ENCODE data around the gene DHX57.
"Not testable (repeated sequence)": the region's sequence is repeated elsewhere in the genome, so short reads cannot be mapped to it uniquely, and the experiment has no call there.

The DHX57 gene

DNA sequence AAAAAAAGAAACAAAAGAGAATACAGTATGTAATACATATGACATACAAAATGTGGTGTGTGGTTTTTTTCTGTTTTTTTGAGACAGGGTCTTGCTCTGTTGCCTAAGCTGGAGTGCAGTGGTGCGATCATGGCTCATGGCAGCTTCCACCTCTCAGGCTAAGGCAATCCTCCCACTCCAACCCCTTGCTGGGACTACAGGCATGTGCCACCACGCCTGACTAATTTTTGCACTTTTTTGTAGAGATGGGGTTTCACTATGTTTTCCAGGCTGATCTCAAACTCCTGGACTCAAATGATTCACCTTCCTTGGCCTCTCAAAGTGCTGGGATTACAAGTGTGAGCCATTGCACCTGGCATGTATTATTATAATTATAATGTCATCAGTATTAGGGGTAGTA is 38.9 kb downstream of the DHX57 start:
- no peaks in the 10 kb centered on the region for H3K27me3 Mint-ChIP-seq (ENCODE audit: low read depth)

DNA sequence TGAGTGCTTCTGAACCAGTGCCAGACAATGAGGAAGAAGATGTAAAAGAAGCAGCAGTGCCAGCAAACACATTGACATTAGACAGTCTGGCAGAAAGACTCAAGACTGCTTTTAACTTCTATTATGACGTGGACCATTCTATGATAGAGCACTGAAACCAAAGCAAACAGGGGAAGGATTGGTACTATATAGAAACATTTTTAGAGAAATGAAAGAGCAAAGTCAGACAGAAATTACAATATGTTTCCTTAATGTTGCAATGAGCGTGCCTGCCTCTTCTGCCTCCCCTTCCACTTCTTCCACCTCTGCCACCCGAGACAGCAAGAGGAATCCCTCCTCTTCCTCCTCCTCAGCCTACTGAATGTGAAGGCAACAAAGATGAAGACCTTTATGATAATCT is 39.7 kb downstream of the DHX57 start:
- H3K27me3 Mint-ChIP-seq (ENCODE audit: low read depth) = no peaks in the 10 kb centered on the region
- no peaks in the 10 kb centered on the region for H3K9me3 Mint-ChIP-seq
- H3K36me3 Mint-ChIP-seq (ENCODE audit: low read depth) = peaks cover 13% of the 10 kb centered on the region
- no peak overlapping the region for H3K27ac Mint-ChIP-seq
- no peaks in the 10 kb centered on the region for H3K4me1 Mint-ChIP-seq (ENCODE audit: low read depth)
- DNase-seq (ENCODE audit: low spot score) = no peak
- H3K4me3 Mint-ChIP-seq = no peak overlapping the region

More for the DNA sequence above, 38.9 kb downstream of the DHX57 start:
- Mint-ChIP-seq H3K27ac (no peak overlapping the region), H3K36me3 (ENCODE audit: low read depth) (peaks cover 14% of the 10 kb centered on the region), H3K9me3 (no peaks in the 10 kb centered on the region), H3K4me3 (no peak overlapping the region), H3K4me1 (ENCODE audit: low read depth) (no peaks in the 10 kb centered on the region)
- DNase-seq (ENCODE audit: low spot score) = no peak

DNA sequence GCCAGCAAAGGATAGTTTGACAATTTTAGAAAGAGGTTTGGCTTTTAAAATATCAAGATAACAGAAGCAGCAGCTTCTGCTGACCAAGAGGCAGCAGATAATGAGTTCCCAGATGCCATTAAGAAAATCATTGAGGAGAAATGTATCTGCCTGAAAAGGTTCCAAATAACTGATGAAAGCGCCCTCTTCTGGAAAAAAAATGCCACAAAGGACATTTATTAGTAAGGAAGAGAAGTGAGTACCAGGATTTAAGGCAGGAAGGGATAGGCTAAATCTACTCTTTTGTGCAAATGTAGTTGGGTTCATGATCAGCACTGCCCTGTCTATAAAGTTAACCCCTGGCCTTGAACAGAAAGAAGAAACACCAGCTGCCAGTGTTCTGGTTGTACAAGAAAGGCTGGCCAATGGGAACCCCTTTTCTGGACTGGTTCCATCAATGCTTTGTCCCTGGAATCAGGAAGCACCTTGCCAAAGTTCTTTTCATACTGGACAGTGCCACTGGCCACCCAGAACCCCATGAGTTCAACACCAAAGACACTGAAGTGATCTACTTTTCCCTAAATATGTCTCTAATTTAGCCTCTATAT is 40.6 kb downstream of the DHX57 start:
- Mint-ChIP-seq H3K27me3 (ENCODE audit: low read depth) (no peaks in the 10 kb centered on the region), H3K9me3 (no peaks in the 10 kb centered on the region), H3K4me3 (no peak overlapping the region), H3K36me3 (ENCODE audit: low read depth) (peaks cover 10% of the 10 kb centered on the region), H3K27ac (no peak overlapping the region), H3K4me1 (ENCODE audit: low read depth) (no peaks in the 10 kb centered on the region)
- no peak for DNase-seq (ENCODE audit: low spot score)

DNA sequence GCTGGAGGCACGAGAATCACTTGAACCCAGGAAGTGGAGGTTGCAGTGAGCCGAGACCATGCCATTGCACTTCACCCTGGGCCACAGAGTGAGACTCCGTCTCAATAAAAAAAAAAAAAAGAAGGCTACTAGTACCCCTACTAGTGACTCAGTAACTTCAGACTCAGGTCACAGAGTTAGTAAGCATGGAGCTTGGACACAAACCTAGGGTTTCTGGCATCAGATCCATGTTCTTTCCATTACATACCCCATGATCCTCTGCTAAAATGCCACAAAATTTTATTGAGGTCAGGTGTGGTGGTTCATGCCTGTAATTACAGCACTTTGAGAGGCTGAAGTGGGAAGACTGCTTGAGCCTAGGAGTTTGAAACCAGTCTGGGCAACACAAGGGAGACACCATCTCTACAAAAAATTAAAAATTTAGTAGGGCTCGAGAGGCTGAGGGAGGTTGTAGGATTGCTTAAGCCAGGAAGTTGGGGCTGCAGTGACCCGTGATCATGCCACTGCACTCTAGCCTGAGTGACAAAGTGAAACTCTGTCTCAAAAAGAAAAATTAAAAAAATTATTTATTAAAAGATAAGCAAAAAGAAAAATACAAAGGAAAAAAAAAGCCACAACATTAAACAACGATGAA is 45.1 kb downstream of the DHX57 start:
- Mint-ChIP-seq H3K4me3 (no peak overlapping the region), H3K9me3 (no peaks in the 10 kb centered on the region), H3K4me1 (ENCODE audit: low read depth) (peaks cover 3% of the 10 kb centered on the region), H3K27ac (no peak overlapping the region), H3K36me3 (ENCODE audit: low read depth) (peaks cover 10% of the 10 kb centered on the region), H3K27me3 (ENCODE audit: low read depth) (no peaks in the 10 kb centered on the region)
- no peak for DNase-seq (ENCODE audit: low spot score)

DNA sequence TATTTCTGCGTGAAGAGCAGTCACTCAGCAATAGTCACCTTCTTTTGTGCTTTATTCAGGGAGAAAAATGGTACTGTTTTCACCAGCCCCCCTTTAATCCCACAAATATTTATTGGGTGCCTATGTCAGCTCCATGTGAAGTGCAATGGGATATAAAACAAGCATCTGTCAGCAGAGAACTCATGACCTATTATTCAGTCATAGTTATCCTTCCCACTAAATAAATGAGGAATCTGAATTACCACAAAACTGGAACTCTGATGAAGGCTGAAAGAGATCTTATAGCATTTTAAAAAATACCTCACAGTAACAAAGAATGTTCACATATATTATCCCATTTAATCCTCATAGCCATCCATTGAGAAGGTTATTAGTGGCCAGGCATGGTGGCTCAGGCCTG is 45.8 kb downstream of the DHX57 start:
- no peaks in the 10 kb centered on the region for H3K27me3 Mint-ChIP-seq (ENCODE audit: low read depth)
- H3K9me3 Mint-ChIP-seq = no peaks in the 10 kb centered on the region
- no peak for DNase-seq (ENCODE audit: low spot score)
- peaks cover 3% of the 10 kb centered on the region for H3K4me1 Mint-ChIP-seq (ENCODE audit: low read depth)
- H3K36me3 Mint-ChIP-seq (ENCODE audit: low read depth) = peaks cover 12% of the 10 kb centered on the region
- no peak overlapping the region for H3K4me3 Mint-ChIP-seq
- H3K27ac Mint-ChIP-seq = no peak overlapping the region

DNA sequence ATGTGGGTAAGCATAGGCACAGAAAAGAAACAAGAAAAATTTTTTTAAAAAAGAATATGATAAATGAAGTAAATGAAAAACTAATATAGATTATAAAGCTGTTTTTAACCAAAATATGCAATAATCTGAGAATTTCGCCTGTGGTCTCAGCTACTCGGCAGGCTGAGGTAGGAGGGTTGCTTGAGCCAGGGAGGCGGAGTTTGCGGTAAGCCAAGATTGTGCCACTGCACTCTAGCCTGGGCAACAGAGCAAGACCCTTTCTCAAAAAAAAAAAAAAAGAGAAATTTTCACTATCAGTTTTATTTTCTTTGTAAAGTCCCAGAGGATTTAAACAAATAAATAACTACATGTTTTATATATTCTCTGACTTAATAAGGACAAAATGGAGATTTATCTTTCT is 47.3 kb downstream of the DHX57 start:
- DNase-seq (ENCODE audit: low spot score) = no peak
- H3K27me3 Mint-ChIP-seq (ENCODE audit: low read depth) = no peaks in the 10 kb centered on the region
- H3K36me3 Mint-ChIP-seq (ENCODE audit: low read depth) = peaks cover 14% of the 10 kb centered on the region
- peaks cover 3% of the 10 kb centered on the region for H3K4me1 Mint-ChIP-seq (ENCODE audit: low read depth)
- no peak overlapping the region for H3K4me3 Mint-ChIP-seq
- H3K9me3 Mint-ChIP-seq = no peaks in the 10 kb centered on the region
- no peak overlapping the region for H3K27ac Mint-ChIP-seq

DNA sequence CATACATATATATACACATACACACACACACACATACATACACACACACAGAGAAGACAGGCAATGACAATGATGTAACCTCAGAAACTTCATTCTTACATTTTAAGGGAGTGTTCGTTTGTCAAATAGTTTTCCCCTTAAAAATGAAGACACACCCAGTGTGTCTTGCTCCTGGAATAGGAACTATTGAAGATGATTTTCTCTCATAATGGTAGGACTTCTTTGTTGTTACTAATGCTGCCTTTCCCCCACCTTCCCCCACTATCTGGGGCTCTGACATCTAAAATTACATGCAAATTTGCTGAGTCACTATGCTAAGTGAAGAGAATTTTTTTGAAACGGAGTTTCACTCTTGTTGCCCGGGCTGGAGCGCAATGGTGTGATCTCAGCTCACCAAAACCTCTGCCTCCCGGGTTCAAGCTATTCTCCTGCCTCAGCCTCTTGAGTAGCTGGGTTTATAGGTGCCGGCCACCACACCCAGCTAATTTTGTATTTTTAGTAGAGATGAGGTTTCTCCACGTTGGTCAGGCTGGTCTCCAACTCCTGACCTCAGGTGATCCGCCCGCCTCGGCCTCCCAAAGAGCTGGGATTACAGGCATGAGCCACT is 48.1 kb downstream of the DHX57 start:
- DNase-seq (ENCODE audit: low spot score); H3K4me1 Mint-ChIP-seq (ENCODE audit: low read depth); H3K9me3 Mint-ChIP-seq; H3K27me3 Mint-ChIP-seq (ENCODE audit: low read depth); H3K4me3 Mint-ChIP-seq; H3K27ac Mint-ChIP-seq: not testable (repeated sequence)
- peaks cover 18% of the 10 kb centered on the region for H3K36me3 Mint-ChIP-seq (ENCODE audit: low read depth)

DNA sequence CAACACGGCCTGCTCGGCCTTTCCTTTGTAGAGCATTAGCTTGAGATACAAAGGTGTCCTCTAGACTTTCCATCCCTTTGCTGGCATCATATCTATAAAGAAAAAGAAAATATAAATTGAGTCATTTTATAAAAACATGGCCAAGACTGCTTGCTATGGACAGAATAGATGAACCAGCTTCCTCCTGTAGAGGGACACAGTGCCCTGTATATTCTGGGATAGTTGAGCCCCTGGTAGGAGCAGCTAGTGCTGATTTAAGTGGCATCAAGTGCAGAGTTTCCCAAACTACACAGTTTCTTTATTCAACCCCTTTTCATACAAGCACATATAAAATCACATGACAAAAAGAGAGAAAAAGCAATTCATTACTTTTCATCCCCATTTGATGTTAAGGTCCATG is 49.8 kb downstream of the DHX57 start:
- Mint-ChIP-seq H3K27me3 (ENCODE audit: low read depth) (no peaks in the 10 kb centered on the region), H3K4me1 (ENCODE audit: low read depth) (peaks cover 3% of the 10 kb centered on the region), H3K4me3 (no peak overlapping the region), H3K27ac (no peak overlapping the region), H3K9me3 (no peaks in the 10 kb centered on the region), H3K36me3 (ENCODE audit: low read depth) (peaks cover 20% of the 10 kb centered on the region)
- no peak for DNase-seq (ENCODE audit: low spot score)

DNA sequence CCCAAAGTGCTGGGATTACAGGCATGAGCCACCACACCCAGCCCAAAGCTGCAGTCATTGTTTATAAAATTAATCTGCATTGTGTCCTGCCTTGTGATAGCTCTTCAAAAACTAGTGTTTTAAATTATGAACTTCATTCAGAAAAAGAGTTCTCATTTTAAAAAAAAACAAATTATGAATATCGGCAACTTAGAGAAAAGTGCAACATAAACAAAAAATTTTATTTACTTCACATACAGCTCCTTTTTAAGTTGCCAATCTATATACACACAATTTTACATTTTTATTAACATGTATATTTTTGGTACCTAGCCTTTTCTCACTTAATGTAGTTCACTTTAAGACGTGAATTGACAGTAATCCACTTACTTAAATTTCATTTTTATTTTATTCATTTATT is 50.8 kb downstream of the DHX57 start:
- Mint-ChIP-seq H3K4me3 (no peak overlapping the region), H3K27ac (no peak overlapping the region), H3K9me3 (no peaks in the 10 kb centered on the region), H3K4me1 (ENCODE audit: low read depth) (peaks cover 3% of the 10 kb centered on the region), H3K36me3 (ENCODE audit: low read depth) (peaks cover 18% of the 10 kb centered on the region), H3K27me3 (ENCODE audit: low read depth) (no peaks in the 10 kb centered on the region)
- no peak for DNase-seq (ENCODE audit: low spot score)

DNA sequence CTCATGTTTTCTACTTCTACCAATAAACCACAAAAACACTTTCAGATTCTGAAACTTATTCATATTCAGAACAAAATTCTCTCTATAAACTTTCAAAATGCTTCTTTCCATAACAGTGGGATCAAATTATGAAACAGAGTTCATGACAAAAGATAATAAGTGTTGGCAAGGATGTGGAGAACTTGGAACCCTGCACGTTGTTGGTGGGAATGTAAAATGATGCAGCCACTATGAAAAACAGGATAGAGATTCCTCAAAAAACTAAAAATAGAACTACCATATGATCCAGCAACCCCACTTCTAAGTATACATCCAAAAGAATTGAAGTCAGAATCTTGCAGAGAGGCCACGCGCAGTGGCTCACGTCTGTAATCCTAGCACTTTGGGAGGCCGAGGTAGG is 52.3 kb downstream of the DHX57 start:
- Mint-ChIP-seq H3K27me3 (ENCODE audit: low read depth) (no peaks in the 10 kb centered on the region), H3K4me3 (no peak overlapping the region), H3K27ac (no peak overlapping the region), H3K9me3 (no peaks in the 10 kb centered on the region), H3K4me1 (ENCODE audit: low read depth) (peaks cover 3% of the 10 kb centered on the region), H3K36me3 (ENCODE audit: low read depth) (peaks cover 22% of the 10 kb centered on the region)
- DNase-seq (ENCODE audit: low spot score) = no peak

DNA sequence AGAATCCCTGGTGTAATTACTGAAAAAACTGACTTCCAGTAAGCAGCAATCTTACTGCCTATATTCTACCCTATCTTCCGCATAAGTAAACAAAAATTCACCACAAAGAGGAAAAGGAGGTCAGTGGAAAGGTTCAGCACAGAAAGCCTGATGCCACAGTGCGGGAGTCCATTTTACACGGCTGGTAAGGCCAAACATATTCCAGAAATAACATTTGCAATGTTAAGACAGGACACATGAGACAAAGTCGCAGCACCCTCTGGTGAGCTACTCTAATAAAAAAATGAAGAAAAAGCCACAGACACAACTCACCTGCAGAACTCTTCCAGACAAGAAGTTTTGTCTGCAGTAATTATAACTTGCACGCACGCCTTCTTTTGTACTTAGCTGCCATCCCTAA is 57.2 kb downstream of the DHX57 start:
- peaks cover 19% of the 10 kb centered on the region for H3K36me3 Mint-ChIP-seq (ENCODE audit: low read depth)
- no peak for DNase-seq (ENCODE audit: low spot score)
- no peaks in the 10 kb centered on the region for H3K4me1 Mint-ChIP-seq (ENCODE audit: low read depth)
- H3K27ac Mint-ChIP-seq = no peak overlapping the region
- no peaks in the 10 kb centered on the region for H3K27me3 Mint-ChIP-seq (ENCODE audit: low read depth)
- H3K4me3 Mint-ChIP-seq = no peak overlapping the region
- H3K9me3 Mint-ChIP-seq = no peaks in the 10 kb centered on the region

DNA sequence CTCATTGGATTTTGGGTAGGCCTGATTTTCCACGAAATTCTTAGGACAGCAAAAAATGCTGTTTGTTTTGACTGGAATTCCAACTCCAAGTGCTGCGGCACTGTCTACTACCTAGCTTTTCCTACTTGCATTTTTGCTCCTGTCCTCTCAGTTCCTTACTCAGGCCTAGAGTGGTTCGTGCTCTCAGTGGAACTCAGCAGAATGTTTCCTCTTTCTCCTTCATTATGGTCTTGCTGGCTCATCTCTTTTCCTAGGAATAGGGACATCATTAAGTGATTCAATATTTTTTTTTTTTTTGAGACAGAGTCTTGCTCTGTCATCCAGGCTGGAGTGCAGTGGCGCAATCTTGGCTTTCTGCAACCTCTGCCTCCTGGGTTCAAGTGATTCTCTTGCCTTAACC is 59.8 kb downstream of the DHX57 start:
- Mint-ChIP-seq H3K27ac (no peak overlapping the region), H3K4me1 (ENCODE audit: low read depth) (no peaks in the 10 kb centered on the region), H3K36me3 (ENCODE audit: low read depth) (peaks cover 8% of the 10 kb centered on the region), H3K9me3 (no peaks in the 10 kb centered on the region), H3K4me3 (no peak overlapping the region), H3K27me3 (ENCODE audit: low read depth) (no peaks in the 10 kb centered on the region)
- no peak for DNase-seq (ENCODE audit: low spot score)

DNA sequence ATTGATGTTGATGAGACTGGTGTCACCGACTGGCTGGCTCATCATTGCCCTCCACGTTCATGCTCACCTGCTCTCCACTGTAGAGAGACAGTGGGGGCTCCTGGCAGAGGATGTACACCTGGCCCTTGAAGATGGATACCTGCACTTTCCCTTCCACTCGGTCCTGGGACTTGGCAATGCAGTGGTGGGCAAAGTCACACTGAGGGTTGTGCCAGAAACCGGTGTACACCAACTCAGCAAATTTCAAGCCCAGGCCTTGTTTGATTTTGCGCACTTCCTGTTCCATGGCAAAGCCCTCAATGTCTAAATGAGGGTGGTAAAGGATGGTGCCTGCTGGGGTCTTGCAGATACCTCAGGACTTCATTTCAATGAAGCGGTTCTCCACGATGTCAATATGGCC is 65.2 kb downstream of the DHX57 start:
- no peak overlapping the region for H3K27ac Mint-ChIP-seq
- DNase-seq (ENCODE audit: low spot score) = no peak

DNA sequence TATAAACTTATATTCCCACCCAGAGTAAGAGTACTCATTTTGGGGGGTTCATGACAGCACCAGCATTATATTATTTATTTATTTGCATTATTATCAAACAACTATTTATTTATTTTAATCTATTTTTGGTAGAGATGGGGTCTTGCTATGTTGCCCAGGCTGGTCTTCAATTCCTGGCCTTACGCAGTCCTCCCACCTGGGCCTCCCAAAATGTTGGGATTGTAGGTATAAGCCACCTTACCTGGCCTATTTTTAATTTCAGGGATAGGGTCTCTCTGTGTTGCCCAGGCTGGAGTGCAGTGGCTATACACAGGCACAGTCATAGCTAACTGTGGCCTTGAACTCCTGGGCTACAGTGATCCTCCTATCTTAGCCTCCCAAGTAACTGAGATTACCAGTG is 67.1 kb downstream of the DHX57 start:
- no peak overlapping the region for H3K27ac Mint-ChIP-seq
- H3K36me3 Mint-ChIP-seq (ENCODE audit: low read depth) = peaks cover 2% of the 10 kb centered on the region
- H3K4me1 Mint-ChIP-seq (ENCODE audit: low read depth) = peaks cover 3% of the 10 kb centered on the region
- no peaks in the 10 kb centered on the region for H3K27me3 Mint-ChIP-seq (ENCODE audit: low read depth)
- no peak overlapping the region for H3K4me3 Mint-ChIP-seq
- no peaks in the 10 kb centered on the region for H3K9me3 Mint-ChIP-seq
- no peak for DNase-seq (ENCODE audit: low spot score)

More for the DNA sequence above, 65.2 kb downstream of the DHX57 start:
- Mint-ChIP-seq H3K36me3 (ENCODE audit: low read depth) (peaks cover 4% of the 10 kb centered on the region), H3K4me1 (ENCODE audit: low read depth) (peaks cover 3% of the 10 kb centered on the region), H3K4me3 (no peak overlapping the region), H3K9me3 (no peaks in the 10 kb centered on the region), H3K27me3 (ENCODE audit: low read depth) (no peaks in the 10 kb centered on the region)

DNA sequence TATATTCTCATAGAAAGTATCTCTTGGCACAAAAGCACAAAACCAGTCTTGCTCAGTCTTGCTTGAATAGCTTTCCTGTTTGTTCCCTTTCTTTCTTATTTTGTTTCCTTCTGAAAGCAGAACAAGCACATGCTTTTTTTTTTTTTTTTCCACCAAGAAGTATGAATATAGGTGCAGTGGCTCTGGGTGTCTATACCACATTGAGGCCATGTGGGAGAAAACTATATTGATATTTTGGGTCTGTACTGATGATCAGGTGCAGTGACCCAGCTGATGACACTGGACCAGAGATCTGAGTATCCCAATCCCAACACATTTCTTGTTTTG is 69.0 kb downstream of the DHX57 start:
- DNase-seq (ENCODE audit: low spot score) = no peak
- Mint-ChIP-seq H3K27me3 (ENCODE audit: low read depth) (no peaks in the 10 kb centered on the region), H3K27ac (no peak overlapping the region), H3K4me1 (ENCODE audit: low read depth) (peaks cover 3% of the 10 kb centered on the region), H3K4me3 (no peak overlapping the region), H3K9me3 (no peaks in the 10 kb centered on the region), H3K36me3 (ENCODE audit: low read depth) (no peaks in the 10 kb centered on the region)
